TTC549 (cell line): ENCODE results near the gene ZNF286A.
"Not testable (repeated sequence)": the region's sequence is repeated elsewhere in the genome, so short reads cannot be mapped to it uniquely, and the experiment has no call there.

Experiments used
- FAIRE-seq: peaks from 2 replicates; lab custom pipeline; 2012; peaks lifted over from hg19 to GRCh38; lab: Jason Lieb, UNC

The ZNF286A gene

GRCh38 chr17:15699413-15699924 lies at the start of gene ZNF286A:
ZNF286A (plus strand) TSS chr17:15699752; CDS start chr17:15700330, 578 bp downstream.
- FAIRE-seq = peak; percentile 96

GRCh38 chr17:15649861-15650421 lies 49.6 kb upstream of the ZNF286A start:
- no peak for FAIRE-seq

- FAIRE-seq = no peak
These were observed 48.6 kb upstream of the ZNF286A start for GRCh38 chr17:15650741-15651582.

- no peak for FAIRE-seq
These were observed 47.9 kb upstream of the ZNF286A start for GRCh38 chr17:15651583-15652110.

- FAIRE-seq = no peak
These were observed 46.6 kb upstream of the ZNF286A start for GRCh38 chr17:15652960-15653359.

- FAIRE-seq = not testable (repeated sequence)
These were observed 45.2 kb upstream of the ZNF286A start for GRCh38 chr17:15654401-15654800.

- no peak for FAIRE-seq
These were observed 44.5 kb upstream of the ZNF286A start for GRCh38 chr17:15654886-15655561.

GRCh38 chr17:15657868-15658267 lies 41.7 kb upstream of the ZNF286A start:
- FAIRE-seq = no peak

GRCh38 chr17:15658296-15658695 lies 41.3 kb upstream of the ZNF286A start:
- no peak for FAIRE-seq

GRCh38 chr17:15659236-15659635 lies 40.3 kb upstream of the ZNF286A start:
- no peak for FAIRE-seq

- no peak for FAIRE-seq
These were observed 39.9 kb upstream of the ZNF286A start for GRCh38 chr17:15659663-15660062.

GRCh38 chr17:15660077-15660476 lies 39.5 kb upstream of the ZNF286A start:
- FAIRE-seq = no peak

- no peak for FAIRE-seq
These were observed 36.9 kb upstream of the ZNF286A start for GRCh38 chr17:15662681-15663080.

GRCh38 chr17:15663176-15663575 lies 36.4 kb upstream of the ZNF286A start:
- FAIRE-seq = no peak

- FAIRE-seq = no peak
These were observed 35.9 kb upstream of the ZNF286A start for GRCh38 chr17:15663691-15664090.

GRCh38 chr17:15669526-15669925 lies 30.0 kb upstream of the ZNF286A start:
- FAIRE-seq = not testable (repeated sequence)

- not testable (repeated sequence) for FAIRE-seq
These were observed 24.9 kb upstream of the ZNF286A start for GRCh38 chr17:15674640-15675039.

- not testable (repeated sequence) for FAIRE-seq
These were observed 23.6 kb upstream of the ZNF286A start for GRCh38 chr17:15675991-15676390.

- not testable (repeated sequence) for FAIRE-seq
These were observed 16.4 kb upstream of the ZNF286A start for GRCh38 chr17:15683135-15683534.

- not testable (repeated sequence) for FAIRE-seq
These were observed 15.6 kb upstream of the ZNF286A start, which contains the start of gene TRIM16 for GRCh38 chr17:15683824-15684478. TRIM16 (minus strand) TSS chr17:15684311; CDS start chr17:15651609, 32,702 bp downstream.

- FAIRE-seq = not testable (repeated sequence)
These were observed 12.1 kb upstream of the ZNF286A start for GRCh38 chr17:15687494-15687893.

- not testable (repeated sequence) for FAIRE-seq
These were observed 585 bp upstream of the ZNF286A start for GRCh38 chr17:15698967-15699366.
